Activated CD8-positive, alpha-beta T cell treated with anti-CD3 and anti-CD28 coated beads, Interleukin-2, amount 10 ng/mL, durations not matched to agents 7 days and 5 days (primary cell): ENCODE measurements around the gene CMTM7. TPM values are rescaled to one million over a fixed set of nuclear protein-coding genes. Genes with fewer than 3 reads are reported as not detected.

Experiments
- ATAC-seq: fragments of 150-1000 bp; cut with Tn5 transposase; one replicate; pipeline ENCODE4 v1.10.0; 2021; ENCODE audit warnings: moderate library complexity
- CTCF ChIA-PET: fragments of 350-600 bp; sonication (Branson Sonifier 250); formaldehyde crosslinking; loops from one replicate; lab custom pipeline; 2021; ENCODE audit warnings: antibody characterized with exemption; lab: Charles Lee
- POLR2A ChIA-PET: fragments of 350-600 bp; sonication (Branson Sonifier 250); formaldehyde crosslinking; loops from one replicate; lab custom pipeline; 2021; ENCODE audit warnings: antibody characterized with exemption; lab: Charles Lee
- DNase-seq: peaks from one replicate; pipeline ENCODE4 v3.0.0-alpha.2; 2020
- H3K27ac Mint-ChIP-seq: one replicate; pipeline ENCODE4 v1.8.0; 2021; ENCODE audit warnings: mild to moderate bottlenecking, mixed read lengths
- H3K27me3 Mint-ChIP-seq: one replicate; pipeline ENCODE4 v1.8.0; 2021; ENCODE audit warnings: low read depth, mixed read lengths
- H3K36me3 Mint-ChIP-seq: one replicate; pipeline ENCODE4 v1.8.0; 2021; ENCODE audit warnings: low read depth, mixed read lengths
- H3K4me1 Mint-ChIP-seq: one replicate; pipeline ENCODE4 v1.8.0; 2021; ENCODE audit warnings: low read depth, mixed read lengths
- H3K4me3 Mint-ChIP-seq: one replicate; pipeline ENCODE4 v1.8.0; 2021; ENCODE audit warnings: mild to moderate bottlenecking, mixed read lengths
- H3K9me3 Mint-ChIP-seq: one replicate; pipeline ENCODE4 v1.8.0; 2022; ENCODE audit warnings: mixed read lengths; ENCODE audit not compliant: insufficient read depth
- total RNA-seq, 2 experiments: library from RNA; stranded (reverse); gene quantifications; one replicate each; pipeline ENCODE4 v1.2.3, GENCODE V29; 2021

Gene CMTM7
- total RNA-seq, 2 experiments from 2014 or later, result 38.3 to 42.3 TPM

DNA sequence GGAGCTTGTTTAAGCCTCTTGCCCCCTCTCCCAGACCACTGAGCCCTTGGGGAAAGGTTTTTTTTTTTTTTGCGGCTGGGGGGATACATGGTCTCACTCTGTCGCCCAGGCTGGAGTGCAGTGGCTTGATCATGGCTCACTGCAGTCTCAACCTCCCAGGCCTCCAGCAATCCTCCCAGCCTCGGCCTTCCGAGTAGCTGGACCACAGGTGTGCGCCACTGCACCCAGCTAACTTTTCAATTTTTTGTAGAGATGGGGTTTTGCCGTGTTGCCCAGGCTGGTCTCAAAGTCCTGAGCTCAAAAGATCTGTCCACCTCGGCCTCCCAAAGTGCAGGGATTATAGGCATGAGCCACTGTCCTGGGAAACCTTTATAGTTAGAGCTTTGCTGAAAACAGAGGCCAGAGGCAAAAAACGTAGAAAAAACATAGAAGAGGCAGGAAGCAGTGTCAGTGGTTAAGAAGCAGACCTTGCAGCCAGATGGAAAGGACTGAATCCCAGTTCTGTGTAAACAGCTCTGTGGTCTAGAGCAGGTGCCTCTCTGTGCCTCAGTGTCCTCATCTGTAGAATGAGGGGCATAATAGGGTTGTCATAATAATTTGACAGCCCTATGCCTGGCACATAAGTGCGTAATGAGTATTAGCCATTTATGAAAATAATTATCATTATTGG, 33.1 kb downstream of the CMTM7 start:
- Mint-ChIP-seq H3K4me1 (peaks cover 95% of the 10 kb centered on the region), H3K4me3 (peak overlapping the region; percentile 59), H3K27me3 (no peaks in the 10 kb centered on the region), H3K9me3 (no peaks in the 10 kb centered on the region), H3K36me3 (peaks cover 16% of the 10 kb centered on the region), H3K27ac (peak overlapping the region; percentile 95)
- CTCF ChIA-PET, result interaction anchor here (0.9 to 8.7 kb wide), 14 partner anchors 8 to 185 kb away, joined by 3 to 83 read pairs (median 10); no protein-coding TSS in a partner anchor
- DNase-seq (peak; percentile 23), ATAC-seq (no peak)
- POLR2A ChIA-PET, result interaction anchor here (0.7 to 3.6 kb wide), 9 partner anchors 8 to 132 kb away, joined by 3 to 34 read pairs (median 4); no protein-coding TSS in a partner anchor

DNA sequence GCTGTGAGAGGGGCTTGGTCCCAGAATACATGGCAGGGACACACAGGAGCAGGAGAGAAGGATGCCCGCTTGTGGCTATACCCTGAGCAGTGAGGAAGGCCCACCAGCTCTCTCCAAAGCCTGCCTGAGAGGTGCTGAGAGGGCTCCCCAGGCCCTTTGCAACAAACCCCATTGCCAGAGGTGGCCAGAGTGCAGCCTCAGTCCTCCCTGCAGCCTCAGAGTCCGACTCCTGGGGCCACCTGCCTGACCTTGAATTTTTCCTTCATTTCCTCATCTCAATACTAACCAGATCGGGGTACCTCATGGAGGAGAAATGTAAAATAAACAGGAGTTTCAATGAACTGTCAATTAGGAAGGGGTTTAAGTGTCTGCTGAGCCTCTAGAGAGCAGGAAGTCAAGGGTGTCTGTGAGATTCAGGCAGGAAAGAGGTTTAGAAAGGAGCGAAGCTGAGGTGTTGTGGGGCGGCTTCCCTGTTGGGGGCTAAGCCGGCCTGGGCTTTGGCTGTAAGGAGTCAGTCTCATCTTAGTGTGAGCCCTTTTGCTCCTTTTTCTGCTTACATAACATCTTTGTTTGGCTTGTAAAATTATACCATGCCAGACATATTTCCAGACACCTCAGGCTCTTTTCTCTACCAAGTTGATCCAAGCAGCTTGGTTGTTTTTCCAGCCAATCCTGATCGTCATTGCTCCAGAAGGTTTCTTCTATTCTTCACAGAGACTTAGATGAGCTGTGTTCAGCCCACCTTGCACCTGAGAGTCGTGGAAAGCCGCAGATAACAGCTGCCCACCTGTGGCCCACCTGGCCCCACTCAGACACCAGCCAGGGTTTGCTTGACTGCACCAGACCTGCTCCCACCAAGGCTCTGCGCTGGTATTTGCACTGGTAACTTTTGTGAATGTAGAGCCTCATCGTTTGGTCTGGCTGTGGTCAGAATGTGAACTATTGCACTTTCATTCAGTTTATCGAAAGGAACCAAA, 36.7 kb downstream of the CMTM7 start:
- DNase-seq, result peak; percentile 69
- Mint-ChIP-seq H3K27ac (peak overlapping the region; percentile 91), H3K4me1 (peaks cover 95% of the 10 kb centered on the region), H3K4me3 (peak overlapping the region; percentile 69), H3K36me3 (peaks cover 16% of the 10 kb centered on the region), H3K27me3 (no peaks in the 10 kb centered on the region), H3K9me3 (no peaks in the 10 kb centered on the region)
- peak; percentile 64 for ATAC-seq
- ChIA-PET CTCF (interaction anchor here (0.9 to 8.7 kb wide), 10 partner anchors 8 to 68 kb away, joined by 3 to 83 read pairs (median 5); no protein-coding TSS in a partner anchor), POLR2A (interaction anchor here (0.9 to 4.2 kb wide), 7 partner anchors 8 to 35 kb away, joined by 3 to 30 read pairs (median 9); no protein-coding TSS in a partner anchor)

DNA sequence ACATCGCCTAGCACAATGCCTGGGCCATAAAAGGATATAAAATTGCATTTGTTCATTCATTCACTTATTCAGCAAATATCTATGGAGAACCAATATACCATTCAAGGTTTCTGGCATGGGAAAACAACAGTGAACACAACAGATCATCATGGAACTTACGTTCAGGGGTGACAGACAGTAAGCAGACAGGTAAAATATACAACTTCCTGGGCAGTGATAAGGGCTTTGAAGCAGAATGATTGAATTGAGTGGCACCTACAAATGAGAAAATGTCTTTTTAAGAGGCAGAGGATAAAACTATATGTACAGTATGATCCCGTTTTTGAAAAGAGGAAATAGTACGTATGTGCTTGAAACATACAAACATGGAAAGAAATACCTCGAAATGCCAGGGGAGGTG, 39.2 kb downstream of the CMTM7 start:
- H3K27ac Mint-ChIP-seq, result peak overlapping the region; percentile 97
- no peaks in the 10 kb centered on the region for H3K9me3 Mint-ChIP-seq
- H3K27me3 Mint-ChIP-seq, result no peaks in the 10 kb centered on the region
- DNase-seq (no peak), ATAC-seq (no peak)
- peaks cover 13% of the 10 kb centered on the region for H3K36me3 Mint-ChIP-seq
- H3K4me3 Mint-ChIP-seq, result no peak overlapping the region
- ChIA-PET CTCF (interaction anchor here (2.5 to 3.8 kb wide), 2 partner anchors 7 to 11 kb away, joined by 13 to 36 read pairs; no protein-coding TSS in a partner anchor), POLR2A (interaction anchor here (1.0 to 3.5 kb wide), 3 partner anchors 17 to 29 kb away, joined by 3 to 36 read pairs (median 3); no protein-coding TSS in a partner anchor)
- peaks cover 90% of the 10 kb centered on the region for H3K4me1 Mint-ChIP-seq

DNA sequence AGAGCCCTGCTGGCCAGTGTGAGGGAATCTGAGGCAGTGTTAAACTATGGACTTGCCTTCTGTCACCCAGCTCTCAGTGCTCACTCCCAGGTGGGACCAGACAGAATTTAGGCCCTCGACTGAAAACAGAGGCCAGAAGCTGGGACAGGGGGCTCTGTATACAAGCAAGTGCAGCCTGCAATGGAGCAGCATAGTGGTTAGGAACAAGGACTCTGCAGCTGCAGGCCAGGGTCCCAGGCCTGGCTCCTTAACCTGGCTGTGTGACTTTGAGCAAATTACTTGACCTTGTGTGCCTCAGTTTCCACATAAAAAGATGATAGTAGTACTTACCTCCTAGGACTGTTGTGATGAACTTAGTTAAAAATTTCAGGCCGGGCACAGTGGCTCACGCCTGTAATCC, 39.8 kb downstream of the CMTM7 start:
- ATAC-seq (no peak), DNase-seq (peak; percentile 19)
- Mint-ChIP-seq H3K27me3 (no peaks in the 10 kb centered on the region), H3K4me1 (peaks cover 91% of the 10 kb centered on the region), H3K36me3 (peaks cover 13% of the 10 kb centered on the region), H3K4me3 (peak overlapping the region; percentile 3), H3K27ac (peak overlapping the region; percentile 97), H3K9me3 (no peaks in the 10 kb centered on the region)
- ChIA-PET POLR2A (interaction anchor here (1.0 to 3.5 kb wide), 5 partner anchors 17 to 31 kb away, joined by 3 to 36 read pairs (median 4); no protein-coding TSS in a partner anchor), CTCF (interaction anchor here (2.1 to 3.8 kb wide), 3 partner anchors 8 to 28 kb away, joined by 11 to 36 read pairs (median 13); no protein-coding TSS in a partner anchor)

DNA sequence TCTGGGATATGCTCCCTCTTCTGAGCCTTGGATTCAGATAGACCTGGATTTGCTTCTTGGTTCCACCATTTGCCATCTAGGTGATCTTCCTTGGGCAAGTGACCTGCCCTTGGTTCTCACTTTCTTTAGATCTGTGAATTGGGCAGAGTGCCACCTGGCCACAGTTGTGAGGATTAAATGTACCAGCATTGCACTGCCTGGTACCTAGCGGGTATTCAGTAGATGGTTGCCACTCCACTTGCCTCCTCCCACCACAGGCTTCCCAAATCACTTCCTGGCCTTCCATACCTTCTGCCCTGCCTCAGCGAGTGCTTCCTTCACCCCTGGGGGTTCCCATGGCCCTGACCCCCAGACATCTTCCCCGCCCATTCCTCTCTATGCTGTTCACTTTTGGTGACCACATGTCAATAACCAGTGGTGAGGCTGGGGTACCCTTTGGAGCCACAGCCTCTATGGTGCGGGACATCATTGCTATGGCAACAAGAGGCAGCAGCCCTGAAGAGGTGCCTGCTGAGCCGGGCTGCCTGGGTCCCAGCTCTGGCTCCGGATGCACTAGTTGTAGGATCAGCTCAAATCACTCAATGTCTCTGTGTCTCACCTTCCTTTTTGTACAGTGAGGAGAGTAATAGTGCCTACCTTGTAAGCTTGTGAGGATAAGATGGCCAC, 40.5 kb downstream of the CMTM7 start:
- H3K4me3 Mint-ChIP-seq, result peak overlapping the region; percentile 63
- peak overlapping the region; percentile 97 for H3K27ac Mint-ChIP-seq
- no peaks in the 10 kb centered on the region for H3K27me3 Mint-ChIP-seq
- no peaks in the 10 kb centered on the region for H3K9me3 Mint-ChIP-seq
- ATAC-seq (peak; percentile 8), DNase-seq (peak; percentile 28)
- POLR2A ChIA-PET, result interaction anchor here (1.0 to 3.5 kb wide), 13 partner anchors 8 to 41 kb away, joined by 3 to 36 read pairs (median 8); partner anchors contain the start of gene CMTM7
- H3K4me1 Mint-ChIP-seq, result peaks cover 91% of the 10 kb centered on the region
- peaks cover 13% of the 10 kb centered on the region for H3K36me3 Mint-ChIP-seq
- CTCF ChIA-PET, result interaction anchor here (0.9 to 3.8 kb wide), 12 partner anchors 9 to 138 kb away, joined by 3 to 36 read pairs (median 7); partner anchors contain the start of gene DYNC1LI1

DNA sequence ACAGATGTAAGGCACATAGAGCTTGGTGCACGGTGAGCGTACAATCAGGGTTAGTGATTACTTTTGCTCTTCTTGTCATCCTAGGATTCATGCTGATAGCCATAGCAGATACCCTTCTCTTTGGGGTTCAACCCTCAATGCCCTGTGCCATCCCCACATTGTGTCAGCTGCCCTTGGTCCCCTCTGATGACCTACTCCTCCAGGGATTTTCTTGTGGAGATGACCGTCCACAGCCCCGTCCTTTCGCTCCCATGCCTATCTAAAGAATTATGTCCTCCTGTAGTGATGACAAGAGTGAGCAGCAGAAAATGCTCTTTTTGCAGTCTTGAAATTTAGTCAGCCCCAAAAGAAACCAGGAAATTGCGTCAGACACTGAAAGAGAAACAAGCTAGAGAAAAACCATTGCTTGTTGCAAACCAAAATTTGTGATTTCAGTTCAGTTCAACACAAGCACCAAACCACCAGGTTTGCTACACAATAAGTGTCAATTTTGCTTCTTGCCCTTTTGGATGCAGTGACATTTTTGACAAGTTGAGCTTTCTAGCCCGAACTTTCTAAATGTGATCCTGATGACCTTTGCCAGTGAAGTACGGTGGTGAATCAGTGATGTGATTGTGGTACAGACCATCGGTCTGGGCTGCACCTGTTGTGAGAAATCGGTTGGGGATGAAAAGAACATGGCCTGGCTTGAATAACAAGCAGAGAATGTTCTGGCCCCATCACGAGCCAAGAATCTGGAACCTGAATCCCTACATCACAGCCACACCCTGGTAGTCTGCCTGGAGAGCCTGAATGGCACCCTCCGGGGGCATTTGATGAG, 41.3 kb downstream of the CMTM7 start:
- peak; percentile 61 for DNase-seq
- H3K36me3 Mint-ChIP-seq, result peaks cover 13% of the 10 kb centered on the region
- H3K4me3 Mint-ChIP-seq, result peak overlapping the region; percentile 63
- peak overlapping the region; percentile 97 for H3K27ac Mint-ChIP-seq
- ChIA-PET POLR2A (interaction anchor here (0.8 to 3.5 kb wide), 14 partner anchors 9 to 68 kb away, joined by 3 to 36 read pairs (median 6); partner anchors contain the start of gene CMTM7), CTCF (interaction anchor here (0.9 to 3.8 kb wide), 12 partner anchors 9 to 137 kb away, joined by 3 to 36 read pairs (median 7); partner anchors contain the start of gene DYNC1LI1)
- ATAC-seq, result peak; percentile 20
- H3K27me3 Mint-ChIP-seq, result no peaks in the 10 kb centered on the region
- no peaks in the 10 kb centered on the region for H3K9me3 Mint-ChIP-seq
- H3K4me1 Mint-ChIP-seq, result peaks cover 89% of the 10 kb centered on the region

DNA sequence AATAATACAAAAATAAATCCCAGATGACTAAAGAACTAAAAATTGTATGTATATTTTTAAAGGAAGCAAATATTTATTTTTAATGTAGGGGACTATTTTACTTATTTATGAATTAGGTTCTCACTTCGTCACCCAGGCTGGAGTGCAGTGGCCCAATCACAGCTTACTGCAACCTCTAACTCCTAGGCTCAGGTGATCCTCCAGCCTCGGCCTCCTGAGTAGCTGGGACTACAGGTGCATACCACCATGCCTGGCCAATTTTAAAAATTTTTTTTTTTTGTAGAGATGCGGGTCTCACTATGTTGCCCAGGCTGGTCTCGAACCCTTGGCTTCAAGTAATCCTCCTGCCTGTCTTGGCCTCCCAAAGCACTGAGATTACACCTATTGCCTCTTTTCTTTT, 42.6 kb downstream of the CMTM7 start:
- peaks cover 90% of the 10 kb centered on the region for H3K4me1 Mint-ChIP-seq
- CTCF ChIA-PET, result interaction anchor here (0.9 to 3.8 kb wide), 4 partner anchors 11 to 31 kb away, joined by 3 to 36 read pairs (median 14); no protein-coding TSS in a partner anchor
- no peaks in the 10 kb centered on the region for H3K9me3 Mint-ChIP-seq
- H3K4me3 Mint-ChIP-seq, result no peak overlapping the region
- no peaks in the 10 kb centered on the region for H3K27me3 Mint-ChIP-seq
- H3K36me3 Mint-ChIP-seq, result peaks cover 18% of the 10 kb centered on the region
- no peak overlapping the region for H3K27ac Mint-ChIP-seq
- DNase-seq (peak; percentile 9), ATAC-seq (no peak)
- POLR2A ChIA-PET, result interaction anchor here (0.7 to 3.5 kb wide), 8 partner anchors 8 to 40 kb away, joined by 3 to 36 read pairs (median 12); no protein-coding TSS in a partner anchor

DNA sequence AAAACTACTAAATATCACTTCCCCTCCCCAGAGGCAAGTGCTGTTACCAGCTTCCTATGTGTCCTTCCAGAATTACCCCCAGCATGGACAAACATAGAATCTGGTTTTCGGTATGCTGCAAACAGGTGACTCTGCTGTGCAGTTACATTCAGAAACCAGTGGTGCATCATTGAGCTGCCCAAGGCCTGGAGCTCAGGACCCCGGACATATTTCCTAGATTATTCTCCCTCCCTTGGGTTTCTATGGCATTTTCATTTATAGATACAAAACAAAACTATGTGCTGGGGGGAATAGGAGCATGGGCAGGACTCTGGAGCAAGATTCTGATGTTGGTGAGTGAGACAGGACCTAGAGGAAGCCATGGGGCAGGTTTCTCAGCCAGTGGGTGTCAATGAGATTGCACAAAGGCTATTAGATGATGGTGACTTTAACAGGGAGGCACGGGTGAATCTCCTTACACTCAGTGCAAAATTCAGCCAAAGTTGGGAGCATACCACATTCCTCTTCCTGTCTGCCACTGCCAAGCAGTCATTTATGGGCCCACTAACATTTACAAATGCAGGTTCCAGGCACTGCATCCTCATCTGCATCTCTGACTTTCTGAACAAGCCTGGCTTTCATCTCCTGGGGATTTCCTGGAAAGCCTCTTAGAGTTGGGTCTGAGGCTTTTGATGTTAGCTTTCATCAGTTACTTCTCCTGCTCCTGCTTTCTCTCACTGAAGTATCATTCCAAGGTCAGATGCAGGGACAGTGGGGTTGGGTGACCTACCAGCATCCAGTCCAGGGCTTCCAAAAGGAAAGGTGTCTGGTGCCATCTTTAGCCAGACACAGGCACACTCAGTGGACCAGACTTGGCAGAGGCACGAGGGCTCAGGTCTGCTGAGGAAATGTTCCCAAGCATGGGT, 44.5 kb downstream of the CMTM7 start:
- ATAC-seq, result peak; percentile 17
- H3K9me3 Mint-ChIP-seq, result no peaks in the 10 kb centered on the region
- H3K27me3 Mint-ChIP-seq, result no peaks in the 10 kb centered on the region
- DNase-seq, result peak; percentile 34
- H3K27ac Mint-ChIP-seq, result peak overlapping the region; percentile 81
- CTCF ChIA-PET, result interaction anchor here (1.0 to 4.9 kb wide), 8 partner anchors 13 to 62 kb away, joined by 3 to 29 read pairs (median 6); no protein-coding TSS in a partner anchor
- H3K4me3 Mint-ChIP-seq, result peak overlapping the region; percentile 16
- POLR2A ChIA-PET, result interaction anchor here (0.7 to 1.7 kb wide), 5 partner anchors 11 to 25 kb away, joined by 3 to 6 read pairs (median 4); no protein-coding TSS in a partner anchor
- H3K36me3 Mint-ChIP-seq, result peaks cover 10% of the 10 kb centered on the region
- H3K4me1 Mint-ChIP-seq, result peaks cover 77% of the 10 kb centered on the region

DNA sequence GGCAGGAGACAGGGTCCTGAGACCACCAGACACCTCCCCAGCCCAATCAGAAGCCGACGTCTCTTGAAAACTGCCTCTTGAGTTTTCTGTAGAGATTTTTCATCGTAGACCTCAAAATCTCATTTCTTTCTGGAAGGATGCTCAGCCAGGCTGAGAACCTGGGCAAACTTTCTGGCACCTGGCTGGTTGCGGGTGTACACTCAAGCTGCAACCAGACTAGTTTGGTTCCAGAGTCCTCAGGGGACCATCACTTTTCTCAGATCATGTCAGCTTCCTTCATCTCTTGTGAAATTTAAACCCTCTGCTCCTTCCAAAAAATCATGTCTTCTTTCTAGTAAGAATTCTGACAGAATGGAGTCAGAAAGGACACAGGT, 45.1 kb downstream of the CMTM7 start:
- H3K9me3 Mint-ChIP-seq, result no peaks in the 10 kb centered on the region
- CTCF ChIA-PET, result interaction anchor here (1.6 to 4.9 kb wide), 6 partner anchors 13 to 39 kb away, joined by 6 to 29 read pairs (median 6); no protein-coding TSS in a partner anchor
- peak overlapping the region; percentile 81 for H3K27ac Mint-ChIP-seq
- no peaks in the 10 kb centered on the region for H3K27me3 Mint-ChIP-seq
- DNase-seq (peak; percentile 18), ATAC-seq (no peak)
- peaks cover 70% of the 10 kb centered on the region for H3K4me1 Mint-ChIP-seq
- POLR2A ChIA-PET, result interaction anchor here (1.7 kb wide), 1 partner anchor 23 kb away, joined by 6 read pairs; no protein-coding TSS in a partner anchor
- H3K36me3 Mint-ChIP-seq, result peaks cover 14% of the 10 kb centered on the region
- H3K4me3 Mint-ChIP-seq, result no peak overlapping the region
